Loucy (cell line): ENCODE measurements around the gene KRT39.

ENCODE experiments used
- EZH2phosphoT487 ChIP-seq: fragments of 200-600 bp; IDR thresholded peaks from 2 replicates; pipeline ENCODE4 v1.6.1; 2018; ENCODE audit warnings: antibody characterized with exemption, mild to moderate bottlenecking, moderate library complexity, borderline replicate concordance
- TF ChIP-seq, protein P1 (sequence below): fragments of 200-600 bp; sonication (generic); conservative IDR thresholded peaks from 2 replicates; pipeline ENCODE4 v1.5.1; 2014; ENCODE audit warnings: mild to moderate bottlenecking, antibody characterized with exemption, low read length

DNA sequence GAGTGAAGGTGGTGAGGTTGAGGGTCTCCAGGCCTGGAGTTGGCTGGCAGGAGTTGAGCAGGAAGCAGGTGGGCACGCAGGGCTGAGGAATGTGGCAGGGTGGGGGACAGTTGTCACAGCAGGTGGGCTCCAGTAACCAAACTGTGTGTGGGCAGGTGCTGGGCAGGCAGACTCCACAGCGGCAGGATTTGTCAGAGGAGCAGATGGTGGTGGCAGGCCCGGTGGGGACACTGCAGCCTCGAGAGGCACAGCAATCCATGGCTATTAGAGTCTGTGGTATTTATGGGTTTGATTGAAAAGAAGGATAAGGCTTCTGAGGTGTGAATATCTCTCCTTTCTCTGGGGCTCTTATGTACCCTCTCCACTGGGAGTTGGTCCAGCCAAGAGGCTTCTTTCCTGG is 27.1 kb upstream of the KRT39 start, which contains the start of gene KRTAP3-3:
- TF ChIP-seq EZH2phosphoT487: no peak
- TF ChIP-seq, protein P1, sequence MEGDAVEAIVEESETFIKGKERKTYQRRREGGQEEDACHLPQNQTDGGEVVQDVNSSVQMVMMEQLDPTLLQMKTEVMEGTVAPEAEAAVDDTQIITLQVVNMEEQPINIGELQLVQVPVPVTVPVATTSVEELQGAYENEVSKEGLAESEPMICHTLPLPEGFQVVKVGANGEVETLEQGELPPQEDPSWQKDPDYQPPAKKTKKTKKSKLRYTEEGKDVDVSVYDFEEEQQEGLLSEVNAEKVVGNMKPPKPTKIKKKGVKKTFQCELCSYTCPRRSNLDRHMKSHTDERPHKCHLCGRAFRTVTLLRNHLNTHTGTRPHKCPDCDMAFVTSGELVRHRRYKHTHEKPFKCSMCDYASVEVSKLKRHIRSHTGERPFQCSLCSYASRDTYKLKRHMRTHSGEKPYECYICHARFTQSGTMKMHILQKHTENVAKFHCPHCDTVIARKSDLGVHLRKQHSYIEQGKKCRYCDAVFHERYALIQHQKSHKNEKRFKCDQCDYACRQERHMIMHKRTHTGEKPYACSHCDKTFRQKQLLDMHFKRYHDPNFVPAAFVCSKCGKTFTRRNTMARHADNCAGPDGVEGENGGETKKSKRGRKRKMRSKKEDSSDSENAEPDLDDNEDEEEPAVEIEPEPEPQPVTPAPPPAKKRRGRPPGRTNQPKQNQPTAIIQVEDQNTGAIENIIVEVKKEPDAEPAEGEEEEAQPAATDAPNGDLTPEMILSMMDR: no peak
